ENCODE data around the gene NIPSNAP2. TPM values are rescaled to one million over a fixed set of nuclear protein-coding genes. Genes with fewer than 3 reads are reported as not detected.

NIPSNAP2 gene
- total RNA-seq, 2 experiments from 2014 or later: 35.9 to 49.9 TPM

GRCh38 chr7:55953707-55954475, 10.5 kb upstream of the NIPSNAP2 start:
- no peak overlapping the region for H3K27ac ChIP-seq (ENCODE audit: low read depth, low read length, poor library complexity, severe bottlenecking)
- H3K4me3 ChIP-seq (ENCODE audit: low read depth, low read length, poor library complexity, severe bottlenecking): no peak overlapping the region
- intact Hi-C loops (cut with micrococcal nuclease; ENCODE audit: unreplicated experiment): no loop called here
- no peak overlapping the region for H3K4me2 ChIP-seq (ENCODE audit: low read length)
- ChIA-PET POLR2A (no interaction called here), CTCF (ENCODE audit: unreplicated experiment) (no interaction called here)
- H3K4me1 ChIP-seq (ENCODE audit: insufficient read depth, low read length, poor library complexity, severe bottlenecking): peaks cover 7% of the 10 kb centered on the region
- H4K20me1 ChIP-seq (ENCODE audit: insufficient read depth, low read length): no peaks in the 10 kb centered on the region
- TF ChIP-seq, protein P1, sequence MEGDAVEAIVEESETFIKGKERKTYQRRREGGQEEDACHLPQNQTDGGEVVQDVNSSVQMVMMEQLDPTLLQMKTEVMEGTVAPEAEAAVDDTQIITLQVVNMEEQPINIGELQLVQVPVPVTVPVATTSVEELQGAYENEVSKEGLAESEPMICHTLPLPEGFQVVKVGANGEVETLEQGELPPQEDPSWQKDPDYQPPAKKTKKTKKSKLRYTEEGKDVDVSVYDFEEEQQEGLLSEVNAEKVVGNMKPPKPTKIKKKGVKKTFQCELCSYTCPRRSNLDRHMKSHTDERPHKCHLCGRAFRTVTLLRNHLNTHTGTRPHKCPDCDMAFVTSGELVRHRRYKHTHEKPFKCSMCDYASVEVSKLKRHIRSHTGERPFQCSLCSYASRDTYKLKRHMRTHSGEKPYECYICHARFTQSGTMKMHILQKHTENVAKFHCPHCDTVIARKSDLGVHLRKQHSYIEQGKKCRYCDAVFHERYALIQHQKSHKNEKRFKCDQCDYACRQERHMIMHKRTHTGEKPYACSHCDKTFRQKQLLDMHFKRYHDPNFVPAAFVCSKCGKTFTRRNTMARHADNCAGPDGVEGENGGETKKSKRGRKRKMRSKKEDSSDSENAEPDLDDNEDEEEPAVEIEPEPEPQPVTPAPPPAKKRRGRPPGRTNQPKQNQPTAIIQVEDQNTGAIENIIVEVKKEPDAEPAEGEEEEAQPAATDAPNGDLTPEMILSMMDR (conservative IDR thresholded peaks at IDR 0.05; ENCODE audit: low read length): no peak
- no peak for TF ChIP-seq EZH2phosphoT487 (IDR thresholded peaks at IDR 0.05; ENCODE audit: borderline replicate concordance, low read depth, low read length)
- no peaks in the 10 kb centered on the region for H3K9me3 ChIP-seq (ENCODE audit: low read length)
- H3K79me2 ChIP-seq (ENCODE audit: insufficient read depth, low read depth, low read length): peaks cover 18% of the 10 kb centered on the region
- no TSS peak for BruUV-seq (replicated peaks)
- no peaks in the 10 kb centered on the region for H3K9me2 ChIP-seq (ENCODE audit: insufficient read depth, low read length)
- no peak for DNase-seq (ENCODE audit: low spot score)
- H3K36me3 ChIP-seq (ENCODE audit: insufficient read depth, low read length): peaks cover 42% of the 10 kb centered on the region
- no peak overlapping the region for H2AFZ ChIP-seq (ENCODE audit: low read length)

DNA sequence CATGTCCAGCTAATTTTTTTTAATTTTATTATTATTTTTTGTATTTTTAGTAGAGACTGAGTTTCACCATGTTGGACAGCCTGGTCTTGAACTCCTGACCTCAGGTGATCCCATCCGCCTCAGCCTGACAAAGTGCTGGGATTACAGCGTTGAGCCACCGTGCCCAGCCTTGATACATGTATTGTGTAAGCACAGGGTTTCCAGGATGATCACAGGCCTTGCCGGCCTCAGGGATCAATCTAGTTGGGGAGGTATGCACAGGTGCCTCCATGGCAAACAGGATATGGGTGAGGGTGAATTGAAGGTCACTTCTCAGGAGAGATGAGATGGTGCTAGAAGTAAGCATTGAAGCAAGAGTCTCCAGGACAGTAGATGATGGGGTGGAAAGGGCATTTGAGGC, 7.2 kb upstream of the NIPSNAP2 start:
- intact Hi-C loops (cut with micrococcal nuclease; ENCODE audit: unreplicated experiment): no loop called here
- POLR2A ChIA-PET: no interaction called here
- Histone ChIP-seq H3K36me3 (ENCODE audit: insufficient read depth, low read length) (peaks cover 42% of the 10 kb centered on the region), H3K4me2 (ENCODE audit: low read length) (no peak overlapping the region), H3K9me3 (ENCODE audit: low read length) (no peaks in the 10 kb centered on the region), H3K4me3 (ENCODE audit: low read depth, low read length, poor library complexity, severe bottlenecking) (no peak overlapping the region), H3K27ac (ENCODE audit: low read depth, low read length, poor library complexity, severe bottlenecking) (no peak overlapping the region), H3K4me1 (ENCODE audit: insufficient read depth, low read length, poor library complexity, severe bottlenecking) (peaks cover 7% of the 10 kb centered on the region), H4K20me1 (ENCODE audit: insufficient read depth, low read length) (no peaks in the 10 kb centered on the region), H3K9me2 (ENCODE audit: insufficient read depth, low read length) (no peaks in the 10 kb centered on the region), H3K79me2 (ENCODE audit: insufficient read depth, low read depth, low read length) (peaks cover 13% of the 10 kb centered on the region), H2AFZ (ENCODE audit: low read length) (no peak overlapping the region)
- CTCF ChIA-PET (ENCODE audit: unreplicated experiment): no interaction called here
- no TSS peak for BruUV-seq (replicated peaks)
- no peak for TF ChIP-seq EZH2phosphoT487 (IDR thresholded peaks at IDR 0.05; ENCODE audit: borderline replicate concordance, low read depth, low read length)
- TF ChIP-seq, protein P1 (conservative IDR thresholded peaks at IDR 0.05; ENCODE audit: low read length): no peak
- no peak for DNase-seq (ENCODE audit: low spot score)

GRCh38 chr7:55962014-55962413, 2.4 kb upstream of the NIPSNAP2 start:
- POLR2A ChIA-PET: no interaction called here
- intact Hi-C loops (cut with micrococcal nuclease; ENCODE audit: unreplicated experiment): loop anchor here (5.0 to 10.0 kb wide), 2 partner anchors 60 to 207 kb away; no protein-coding TSS in a partner anchor
- no peaks in the 10 kb centered on the region for H3K9me3 ChIP-seq (ENCODE audit: low read length)
- no peaks in the 10 kb centered on the region for H3K9me2 ChIP-seq (ENCODE audit: insufficient read depth, low read length)
- H3K4me2 ChIP-seq (ENCODE audit: low read length): no peak overlapping the region
- H3K4me1 ChIP-seq (ENCODE audit: insufficient read depth, low read length, poor library complexity, severe bottlenecking): peaks cover 13% of the 10 kb centered on the region
- TF ChIP-seq EZH2phosphoT487 (IDR thresholded peaks at IDR 0.05; ENCODE audit: borderline replicate concordance, low read depth, low read length): no peak
- TF ChIP-seq, protein P1 (conservative IDR thresholded peaks at IDR 0.05; ENCODE audit: low read length): no peak
- H4K20me1 ChIP-seq (ENCODE audit: insufficient read depth, low read length): no peaks in the 10 kb centered on the region
- H3K36me3 ChIP-seq (ENCODE audit: insufficient read depth, low read length): peaks cover 8% of the 10 kb centered on the region
- no peak overlapping the region for H3K27ac ChIP-seq (ENCODE audit: low read depth, low read length, poor library complexity, severe bottlenecking)
- H2AFZ ChIP-seq (ENCODE audit: low read length): no peak overlapping the region
- no peak overlapping the region for H3K4me3 ChIP-seq (ENCODE audit: low read depth, low read length, poor library complexity, severe bottlenecking)
- DNase-seq (ENCODE audit: low spot score): no peak
- BruUV-seq (replicated peaks): no TSS peak
- H3K79me2 ChIP-seq (ENCODE audit: insufficient read depth, low read depth, low read length): peaks cover 14% of the 10 kb centered on the region; the same call in 1 of the 2 replicates
- CTCF ChIA-PET (ENCODE audit: unreplicated experiment): no interaction called here
